Kidney epithelial cell (primary cell): ENCODE measurements around the gene IDH3B. TPM values are rescaled to one million over a fixed set of nuclear protein-coding genes. Genes with fewer than 3 reads are reported as not detected.
A peak's percentile ranks its signal among the peaks of the same experiment; 100 is the strongest.
"Not testable (repeated sequence)": the region's sequence is repeated elsewhere in the genome, so short reads cannot be mapped to it uniquely, and the experiment has no call there.

Experiments
- DNase-seq: peaks from one replicate; pipeline ENCODE4 v3.0.0-alpha.2; 2010; ENCODE audit warnings: low read depth
- H3K27me3 ChIP-seq: 2 replicates; pipeline ENCODE4 v1.6.0; 2011; ENCODE audit warnings: low read length; ENCODE audit not compliant: control insufficient read depth, insufficient read depth
- H3K36me3 ChIP-seq: 2 replicates; pipeline ENCODE4 v1.5.1; 2011; ENCODE audit warnings: low read length; ENCODE audit not compliant: control insufficient read depth, insufficient read depth
- H3K4me3 ChIP-seq: 2 replicates; pipeline ENCODE4 v1.5.1; 2011; ENCODE audit warnings: low read depth, mild to moderate bottlenecking, control low read depth, low read length
- total RNA-seq: library from RNA; depleted of rRNA; stranded (reverse); fragments of >200 nt; gene quantifications from 2 replicates; pipeline ENCODE4 v1.2.3, GENCODE V29; 2015
- TF ChIP-seq, protein P1 (sequence below): IDR thresholded peaks from 2 replicates; pipeline ENCODE4 v1.5.1; 2011; ENCODE audit warnings: mild to moderate bottlenecking, moderate library complexity, low read length, control low read depth, inconsistent platforms; ENCODE audit not compliant: insufficient read depth, poor library complexity, severe bottlenecking

The IDH3B gene
- total RNA-seq, 1 donor from 2014 or later = 118 TPM

- TF ChIP-seq, protein P1, sequence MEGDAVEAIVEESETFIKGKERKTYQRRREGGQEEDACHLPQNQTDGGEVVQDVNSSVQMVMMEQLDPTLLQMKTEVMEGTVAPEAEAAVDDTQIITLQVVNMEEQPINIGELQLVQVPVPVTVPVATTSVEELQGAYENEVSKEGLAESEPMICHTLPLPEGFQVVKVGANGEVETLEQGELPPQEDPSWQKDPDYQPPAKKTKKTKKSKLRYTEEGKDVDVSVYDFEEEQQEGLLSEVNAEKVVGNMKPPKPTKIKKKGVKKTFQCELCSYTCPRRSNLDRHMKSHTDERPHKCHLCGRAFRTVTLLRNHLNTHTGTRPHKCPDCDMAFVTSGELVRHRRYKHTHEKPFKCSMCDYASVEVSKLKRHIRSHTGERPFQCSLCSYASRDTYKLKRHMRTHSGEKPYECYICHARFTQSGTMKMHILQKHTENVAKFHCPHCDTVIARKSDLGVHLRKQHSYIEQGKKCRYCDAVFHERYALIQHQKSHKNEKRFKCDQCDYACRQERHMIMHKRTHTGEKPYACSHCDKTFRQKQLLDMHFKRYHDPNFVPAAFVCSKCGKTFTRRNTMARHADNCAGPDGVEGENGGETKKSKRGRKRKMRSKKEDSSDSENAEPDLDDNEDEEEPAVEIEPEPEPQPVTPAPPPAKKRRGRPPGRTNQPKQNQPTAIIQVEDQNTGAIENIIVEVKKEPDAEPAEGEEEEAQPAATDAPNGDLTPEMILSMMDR = no peak
- H3K36me3 ChIP-seq = no peaks in the 10 kb centered on the region
- no peak overlapping the region for H3K4me3 ChIP-seq
- no peak for DNase-seq
- H3K27me3 ChIP-seq = peaks cover 45% of the 10 kb centered on the region
Observed at GRCh38 chr20:2690213-2690612, 26.2 kb upstream of the IDH3B start.

DNA sequence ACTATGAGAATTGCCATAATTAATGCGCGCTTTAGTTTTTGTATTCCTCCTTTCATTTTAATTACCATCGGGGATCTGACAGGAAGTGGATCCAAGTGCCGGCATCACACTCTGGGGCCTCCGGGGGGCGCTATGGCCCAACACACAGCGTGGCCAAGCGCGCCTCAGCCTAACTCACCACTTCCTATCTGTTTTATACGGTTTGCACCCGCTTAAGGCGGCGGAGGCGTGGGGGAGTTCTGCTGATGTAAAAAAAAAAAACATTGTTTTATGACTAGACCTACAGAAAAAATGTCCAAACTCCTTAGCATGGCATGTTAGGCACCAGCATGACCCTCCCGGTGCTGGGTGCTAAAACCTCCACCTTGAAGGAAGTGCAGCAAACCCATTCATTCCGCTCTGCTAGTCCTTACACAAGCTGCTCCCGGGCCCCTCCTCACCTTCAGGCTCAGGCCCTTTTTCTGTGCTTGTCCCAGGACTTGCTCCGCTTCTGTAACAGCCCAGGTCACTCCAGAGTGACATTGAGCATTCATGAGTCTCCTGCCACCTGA, 24.1 kb upstream of the IDH3B start:
- TF ChIP-seq, protein P1 = peak; percentile 71
- H3K4me3 ChIP-seq = no peak overlapping the region
- DNase-seq = no peak
- peaks cover 27% of the 10 kb centered on the region for H3K27me3 ChIP-seq
- H3K36me3 ChIP-seq = no peaks in the 10 kb centered on the region

- TF ChIP-seq, protein P1 = no peak
- DNase-seq = no peak
- H3K4me3 ChIP-seq = no peak overlapping the region
- H3K27me3 ChIP-seq = peaks cover 27% of the 10 kb centered on the region
- no peaks in the 10 kb centered on the region for H3K36me3 ChIP-seq
Observed at GRCh38 chr20:2687514-2687913, 23.5 kb upstream of the IDH3B start.

DNA sequence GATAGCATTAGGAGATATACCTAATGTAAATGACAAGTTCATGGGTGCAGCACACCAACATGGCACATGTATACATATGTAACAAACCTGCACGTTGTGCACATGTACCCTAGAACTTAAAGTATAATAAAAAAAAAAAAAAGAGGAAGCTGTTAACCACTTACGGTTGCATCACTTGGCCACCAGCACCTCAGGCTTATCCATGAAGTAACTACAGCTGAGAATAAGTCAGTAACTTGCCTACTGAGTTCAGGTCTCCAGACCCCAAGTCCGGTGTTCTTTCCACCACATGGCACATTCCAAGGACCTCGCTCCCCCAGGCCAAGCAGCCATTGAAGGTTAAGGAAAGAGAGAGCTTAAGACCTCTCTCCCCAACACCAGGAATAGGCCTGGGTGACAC, 20.8 kb upstream of the IDH3B start:
- DNase-seq, H3K4me3 ChIP-seq, H3K27me3 ChIP-seq, H3K36me3 ChIP-seq: not testable (repeated sequence)

DNA sequence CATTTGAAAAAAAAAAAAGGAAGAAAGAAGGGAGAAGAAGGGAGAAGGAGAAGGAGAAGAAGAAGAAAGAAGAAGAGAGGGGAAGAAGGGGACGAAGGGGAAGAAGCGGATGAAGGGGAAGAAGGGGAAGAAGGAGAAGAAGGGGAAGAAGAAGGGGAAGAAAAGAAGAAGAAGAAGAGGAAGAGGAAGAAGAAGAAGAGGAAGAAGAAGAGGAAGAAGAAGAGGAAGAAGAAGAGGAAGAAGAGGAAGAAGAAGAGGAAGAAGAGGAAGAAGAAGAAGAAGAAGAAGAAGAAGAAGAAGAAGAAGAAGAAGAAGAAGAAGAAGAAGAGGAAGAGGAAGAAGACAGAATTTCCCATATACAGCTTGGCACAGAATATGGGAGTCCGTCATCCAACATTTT, 18.0 kb upstream of the IDH3B start:
- DNase-seq, H3K36me3 ChIP-seq, H3K27me3 ChIP-seq, H3K4me3 ChIP-seq: not testable (repeated sequence)

DNA sequence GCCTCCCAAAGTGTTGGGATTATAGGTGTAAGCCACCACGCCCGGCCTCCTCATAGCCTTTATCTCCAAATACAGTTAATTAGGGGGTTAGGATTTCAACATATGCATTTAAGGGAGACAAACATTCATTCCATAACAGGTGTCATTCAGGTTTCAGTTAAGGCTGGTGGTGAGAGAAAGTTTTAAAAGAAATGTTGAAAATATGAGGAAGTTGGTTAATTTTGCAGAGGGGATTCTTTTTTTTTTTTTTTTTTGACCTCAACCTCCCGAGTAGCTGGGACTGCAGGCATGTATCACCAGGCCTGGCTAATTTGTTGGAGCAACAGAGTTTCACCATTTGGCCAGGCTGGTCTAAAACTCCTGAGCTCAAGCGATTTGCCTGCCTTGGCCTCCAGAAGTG, 16.0 kb upstream of the IDH3B start:
- Histone ChIP-seq H3K27me3 (peaks cover 2% of the 10 kb centered on the region), H3K36me3 (no peaks in the 10 kb centered on the region), H3K4me3 (no peak overlapping the region)
- DNase-seq = no peak
- TF ChIP-seq, protein P1 = no peak

- Histone ChIP-seq H3K27me3 (peaks cover 4% of the 10 kb centered on the region), H3K36me3 (no peaks in the 10 kb centered on the region), H3K4me3 (no peak overlapping the region)
- DNase-seq = no peak
- TF ChIP-seq, protein P1 = no peak
Observed at GRCh38 chr20:2673453-2673852, 9.4 kb upstream of the IDH3B start.
